Activated B cell treated with CpG ODN at 0.5 μM for 24 hours (primary cell): ENCODE data around the gene C6orf15. TPM values are rescaled to one million over a fixed set of nuclear protein-coding genes. Genes with fewer than 3 reads are reported as not detected.

ENCODE experiments used
- ATAC-seq: fragments of 200-7000 bp; cut with Tn5 transposase; one replicate; pipeline ENCODE4 v1.10.0; 2021; ENCODE audit warnings: low read depth, mild to moderate bottlenecking, moderate library complexity
- CTCF ChIA-PET: fragments of 350-600 bp; sonication (Branson Sonifier 250); formaldehyde crosslinking; loops from one replicate; lab custom pipeline; 2021; ENCODE audit warnings: antibody characterized with exemption; lab: Charles Lee
- POLR2A ChIA-PET: fragments of 350-600 bp; sonication (Branson Sonifier 250); formaldehyde crosslinking; loops from one replicate; lab custom pipeline; 2021; ENCODE audit warnings: antibody characterized with exemption; lab: Charles Lee
- DNase-seq: peaks from one replicate; pipeline ENCODE4 v3.0.0; 2022
- H3K27ac Mint-ChIP-seq: one replicate; pipeline ENCODE4 v1.8.0; 2020; ENCODE audit warnings: mixed read lengths
- H3K27me3 Mint-ChIP-seq: one replicate; pipeline ENCODE4 v1.8.0; 2021; ENCODE audit warnings: mixed read lengths
- H3K36me3 Mint-ChIP-seq: one replicate; pipeline ENCODE4 v1.8.0; 2021; ENCODE audit warnings: low read depth, mixed read lengths
- H3K4me1 Mint-ChIP-seq: one replicate; pipeline ENCODE4 v1.8.0; 2021; ENCODE audit warnings: mixed read lengths
- H3K4me3 Mint-ChIP-seq: one replicate; pipeline ENCODE4 v1.8.0; 2020; ENCODE audit warnings: mild to moderate bottlenecking, mixed read lengths
- H3K9me3 Mint-ChIP-seq: one replicate; pipeline ENCODE4 v1.8.0; 2020; ENCODE audit warnings: mixed read lengths
- intact Hi-C: fragments of 100-400 bp; cut with micrococcal nuclease; formaldehyde crosslinking; loops from one replicate; pipeline ENCODE4 v1.15.1; 2024
- total RNA-seq: library from RNA; stranded (reverse); gene quantifications from 2 replicates; pipeline ENCODE4 v1.2.3, GENCODE V29; 2022
- TF ChIP-seq, protein P1 (sequence below): fragments of 200-600 bp; IDR thresholded peaks from one replicate; pipeline ENCODE4 v1.8.0; 2022; ENCODE audit warnings: antibody characterized with exemption, mild to moderate bottlenecking

C6orf15 gene
- total RNA-seq, 1 donor from 2014 or later = not detected

DNA sequence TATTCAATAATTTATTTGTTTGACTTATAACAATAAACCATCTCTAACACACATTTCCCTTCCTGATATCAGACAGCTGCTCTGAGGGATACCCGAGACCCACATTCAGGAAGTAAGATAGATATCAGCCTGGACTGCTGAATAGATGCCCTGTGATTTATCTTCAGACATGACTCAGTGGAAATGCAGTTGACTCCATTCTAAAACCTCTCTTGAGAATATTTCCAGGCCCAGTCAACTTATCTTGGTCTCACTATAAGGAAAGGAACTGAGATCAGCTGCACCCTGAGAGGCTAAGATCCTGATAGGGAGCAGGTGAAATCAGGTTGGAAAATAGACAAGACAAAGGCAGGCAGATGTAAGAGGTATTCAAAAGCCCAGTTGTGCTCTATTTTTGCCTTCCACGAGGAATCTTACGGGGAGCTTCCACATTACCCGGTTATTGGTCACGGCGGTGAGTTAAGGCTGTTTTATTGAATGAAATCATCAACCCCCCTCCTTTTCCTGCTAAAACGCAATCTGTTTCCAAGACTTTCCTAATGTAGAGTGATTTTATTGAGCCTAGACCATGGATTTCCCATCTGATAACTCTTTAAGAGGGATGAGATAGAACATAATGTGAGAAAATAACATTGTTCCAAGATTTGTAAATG lies 25.5 kb downstream of the C6orf15 start:
- ATAC-seq (no peak), DNase-seq (no peak)
- intact Hi-C loops = loop anchor here (1.0 to 10.0 kb wide), 4 partner anchors 259 to 632 kb away; partner anchors contain the start of gene IER3
- H3K4me3 Mint-ChIP-seq = no peak overlapping the region
- POLR2A ChIA-PET = interaction anchor here (0.7 kb wide), 1 partner anchor 173 kb away, joined by 3 read pairs; the partner anchor contains the start of gene VARS2
- CTCF ChIA-PET = interaction anchor here (0.6 to 4.0 kb wide), 28 partner anchors 8 to 545 kb away, joined by 3 to 73 read pairs (median 4); partner anchors contain the start of genes IER3 and VARS2
- H3K36me3 Mint-ChIP-seq = no peaks in the 10 kb centered on the region
- peaks cover 17% of the 10 kb centered on the region for H3K27me3 Mint-ChIP-seq
- TF ChIP-seq, protein P1, sequence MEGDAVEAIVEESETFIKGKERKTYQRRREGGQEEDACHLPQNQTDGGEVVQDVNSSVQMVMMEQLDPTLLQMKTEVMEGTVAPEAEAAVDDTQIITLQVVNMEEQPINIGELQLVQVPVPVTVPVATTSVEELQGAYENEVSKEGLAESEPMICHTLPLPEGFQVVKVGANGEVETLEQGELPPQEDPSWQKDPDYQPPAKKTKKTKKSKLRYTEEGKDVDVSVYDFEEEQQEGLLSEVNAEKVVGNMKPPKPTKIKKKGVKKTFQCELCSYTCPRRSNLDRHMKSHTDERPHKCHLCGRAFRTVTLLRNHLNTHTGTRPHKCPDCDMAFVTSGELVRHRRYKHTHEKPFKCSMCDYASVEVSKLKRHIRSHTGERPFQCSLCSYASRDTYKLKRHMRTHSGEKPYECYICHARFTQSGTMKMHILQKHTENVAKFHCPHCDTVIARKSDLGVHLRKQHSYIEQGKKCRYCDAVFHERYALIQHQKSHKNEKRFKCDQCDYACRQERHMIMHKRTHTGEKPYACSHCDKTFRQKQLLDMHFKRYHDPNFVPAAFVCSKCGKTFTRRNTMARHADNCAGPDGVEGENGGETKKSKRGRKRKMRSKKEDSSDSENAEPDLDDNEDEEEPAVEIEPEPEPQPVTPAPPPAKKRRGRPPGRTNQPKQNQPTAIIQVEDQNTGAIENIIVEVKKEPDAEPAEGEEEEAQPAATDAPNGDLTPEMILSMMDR = no peak
- H3K27ac Mint-ChIP-seq = no peak overlapping the region
- H3K9me3 Mint-ChIP-seq = no peaks in the 10 kb centered on the region
- peaks cover 4% of the 10 kb centered on the region for H3K4me1 Mint-ChIP-seq

- no peak for ATAC-seq
- ChIA-PET CTCF (interaction anchor here (0.6 to 1.8 kb wide), 2 partner anchors 10 to 259 kb away, joined by 4 to 6 read pairs; no protein-coding TSS in a partner anchor), POLR2A (no interaction called here)
- H3K27me3 Mint-ChIP-seq = peaks cover 19% of the 10 kb centered on the region
- H3K4me1 Mint-ChIP-seq = peaks cover 8% of the 10 kb centered on the region
- H3K9me3 Mint-ChIP-seq = no peaks in the 10 kb centered on the region
- DNase-seq = no peak
- H3K27ac Mint-ChIP-seq = no peak overlapping the region
- no peak overlapping the region for H3K4me3 Mint-ChIP-seq
- TF ChIP-seq, protein P1 = no peak
- H3K36me3 Mint-ChIP-seq = no peaks in the 10 kb centered on the region
- intact Hi-C loops = loop anchor here (10.0 kb wide), 2 partner anchors 539 to 629 kb away; no protein-coding TSS in a partner anchor
Observed at GRCh38 chr6:31083742-31084354, 28.5 kb downstream of the C6orf15 start.

GRCh38 chr6:31081872-31082271 lies 30.5 kb downstream of the C6orf15 start:
- Mint-ChIP-seq H3K4me3 (no peak overlapping the region), H3K4me1 (peaks cover 3% of the 10 kb centered on the region), H3K27me3 (peaks cover 16% of the 10 kb centered on the region), H3K36me3 (no peaks in the 10 kb centered on the region), H3K27ac (no peak overlapping the region), H3K9me3 (no peaks in the 10 kb centered on the region)
- CTCF ChIA-PET = interaction anchor here (1.2 to 1.8 kb wide), 4 partner anchors 12 to 253 kb away, joined by 3 to 5 read pairs (median 4); no protein-coding TSS in a partner anchor
- intact Hi-C loops = loop anchor here (10.0 kb wide), 2 partner anchors 537 to 627 kb away; no protein-coding TSS in a partner anchor
- DNase-seq (no peak), ATAC-seq (no peak)
- TF ChIP-seq, protein P1 = no peak
- POLR2A ChIA-PET = no interaction called here

GRCh38 chr6:31079656-31080261 lies 32.6 kb downstream of the C6orf15 start:
- DNase-seq (peak; percentile 34), ATAC-seq (peak; percentile 84)
- peaks cover 5% of the 10 kb centered on the region for H3K27me3 Mint-ChIP-seq
- peak overlapping the region; percentile 46 for H3K4me3 Mint-ChIP-seq
- POLR2A ChIA-PET = interaction anchor here (0.5 to 1.3 kb wide), 4 partner anchors 108 to 258 kb away, joined by 3 to 12 read pairs (median 8); partner anchors contain the start of gene VARS2
- no peak overlapping the region for H3K27ac Mint-ChIP-seq
- CTCF ChIA-PET = interaction anchor here (0.6 to 3.1 kb wide), 27 partner anchors 8 to 598 kb away, joined by 3 to 41 read pairs (median 5); partner anchors contain the start of genes DDR1, IER3 and VARS2
- intact Hi-C loops = loop anchor here (1.0 to 10.0 kb wide), 4 partner anchors 164 to 625 kb away; no protein-coding TSS in a partner anchor
- no peaks in the 10 kb centered on the region for H3K9me3 Mint-ChIP-seq
- TF ChIP-seq, protein P1 = peak; percentile 82
- peaks cover 3% of the 10 kb centered on the region for H3K4me1 Mint-ChIP-seq
- H3K36me3 Mint-ChIP-seq = no peaks in the 10 kb centered on the region
